B cell (primary cell): Measurements from ENCODE around the gene WDSUB1.

Experiments used
- EZH2 ChIP-seq: IDR thresholded peaks from 2 replicates; pipeline ENCODE4 v1.6.1; 2012; ENCODE audit warnings: borderline replicate concordance, low read depth, mild to moderate bottlenecking, moderate library complexity, low read length; ENCODE audit not compliant: insufficient read depth, poor library complexity, severe bottlenecking
- TF ChIP-seq, protein P1 (sequence below): fragments of 200-600 bp; IDR thresholded peaks from one replicate; pipeline ENCODE4 v1.8.0; 2022; ENCODE audit warnings: antibody characterized with exemption, mild to moderate bottlenecking

DNA sequence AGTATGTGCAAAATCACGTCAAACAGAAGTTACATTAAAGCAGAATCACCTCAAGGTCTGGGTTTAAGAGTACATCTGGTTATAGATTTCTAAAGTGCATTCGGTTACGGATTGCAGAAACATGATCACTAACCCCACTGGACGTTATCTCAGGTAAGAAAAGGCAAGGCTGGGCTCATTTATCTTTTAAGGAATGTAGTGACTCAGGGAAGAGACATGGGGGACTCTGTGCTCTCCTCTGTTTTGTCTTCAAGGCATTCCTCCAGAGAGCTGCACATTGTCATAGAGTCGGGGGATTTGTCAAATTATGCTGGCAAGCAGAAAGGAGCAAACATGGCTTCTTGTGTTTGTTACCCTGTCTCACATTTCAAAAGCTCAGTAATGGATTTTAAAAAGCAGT lies 14.3 kb downstream of the WDSUB1 start:
- TF ChIP-seq, protein P1, sequence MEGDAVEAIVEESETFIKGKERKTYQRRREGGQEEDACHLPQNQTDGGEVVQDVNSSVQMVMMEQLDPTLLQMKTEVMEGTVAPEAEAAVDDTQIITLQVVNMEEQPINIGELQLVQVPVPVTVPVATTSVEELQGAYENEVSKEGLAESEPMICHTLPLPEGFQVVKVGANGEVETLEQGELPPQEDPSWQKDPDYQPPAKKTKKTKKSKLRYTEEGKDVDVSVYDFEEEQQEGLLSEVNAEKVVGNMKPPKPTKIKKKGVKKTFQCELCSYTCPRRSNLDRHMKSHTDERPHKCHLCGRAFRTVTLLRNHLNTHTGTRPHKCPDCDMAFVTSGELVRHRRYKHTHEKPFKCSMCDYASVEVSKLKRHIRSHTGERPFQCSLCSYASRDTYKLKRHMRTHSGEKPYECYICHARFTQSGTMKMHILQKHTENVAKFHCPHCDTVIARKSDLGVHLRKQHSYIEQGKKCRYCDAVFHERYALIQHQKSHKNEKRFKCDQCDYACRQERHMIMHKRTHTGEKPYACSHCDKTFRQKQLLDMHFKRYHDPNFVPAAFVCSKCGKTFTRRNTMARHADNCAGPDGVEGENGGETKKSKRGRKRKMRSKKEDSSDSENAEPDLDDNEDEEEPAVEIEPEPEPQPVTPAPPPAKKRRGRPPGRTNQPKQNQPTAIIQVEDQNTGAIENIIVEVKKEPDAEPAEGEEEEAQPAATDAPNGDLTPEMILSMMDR, result no peak
- no peak for TF ChIP-seq EZH2
